GM19452 (cell line): ENCODE results near the gene RNF19B.

ENCODE experiments used
- ATAC-seq: cut with Tn5 transposase; IDR thresholded peaks from one replicate; pipeline ENCODE4 v1.9.1; 2021; ENCODE audit not compliant: unreplicated experiment

The RNF19B gene, protein sequence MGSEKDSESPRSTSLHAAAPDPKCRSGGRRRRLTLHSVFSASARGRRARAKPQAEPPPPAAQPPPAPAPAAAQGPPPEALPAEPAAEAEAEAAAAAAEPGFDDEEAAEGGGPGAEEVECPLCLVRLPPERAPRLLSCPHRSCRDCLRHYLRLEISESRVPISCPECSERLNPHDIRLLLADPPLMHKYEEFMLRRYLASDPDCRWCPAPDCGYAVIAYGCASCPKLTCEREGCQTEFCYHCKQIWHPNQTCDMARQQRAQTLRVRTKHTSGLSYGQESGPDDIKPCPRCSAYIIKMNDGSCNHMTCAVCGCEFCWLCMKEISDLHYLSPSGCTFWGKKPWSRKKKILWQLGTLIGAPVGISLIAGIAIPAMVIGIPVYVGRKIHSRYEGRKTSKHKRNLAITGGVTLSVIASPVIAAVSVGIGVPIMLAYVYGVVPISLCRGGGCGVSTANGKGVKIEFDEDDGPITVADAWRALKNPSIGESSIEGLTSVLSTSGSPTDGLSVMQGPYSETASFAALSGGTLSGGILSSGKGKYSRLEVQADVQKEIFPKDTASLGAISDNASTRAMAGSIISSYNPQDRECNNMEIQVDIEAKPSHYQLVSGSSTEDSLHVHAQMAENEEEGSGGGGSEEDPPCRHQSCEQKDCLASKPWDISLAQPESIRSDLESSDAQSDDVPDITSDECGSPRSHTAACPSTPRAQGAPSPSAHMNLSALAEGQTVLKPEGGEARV

DNA sequence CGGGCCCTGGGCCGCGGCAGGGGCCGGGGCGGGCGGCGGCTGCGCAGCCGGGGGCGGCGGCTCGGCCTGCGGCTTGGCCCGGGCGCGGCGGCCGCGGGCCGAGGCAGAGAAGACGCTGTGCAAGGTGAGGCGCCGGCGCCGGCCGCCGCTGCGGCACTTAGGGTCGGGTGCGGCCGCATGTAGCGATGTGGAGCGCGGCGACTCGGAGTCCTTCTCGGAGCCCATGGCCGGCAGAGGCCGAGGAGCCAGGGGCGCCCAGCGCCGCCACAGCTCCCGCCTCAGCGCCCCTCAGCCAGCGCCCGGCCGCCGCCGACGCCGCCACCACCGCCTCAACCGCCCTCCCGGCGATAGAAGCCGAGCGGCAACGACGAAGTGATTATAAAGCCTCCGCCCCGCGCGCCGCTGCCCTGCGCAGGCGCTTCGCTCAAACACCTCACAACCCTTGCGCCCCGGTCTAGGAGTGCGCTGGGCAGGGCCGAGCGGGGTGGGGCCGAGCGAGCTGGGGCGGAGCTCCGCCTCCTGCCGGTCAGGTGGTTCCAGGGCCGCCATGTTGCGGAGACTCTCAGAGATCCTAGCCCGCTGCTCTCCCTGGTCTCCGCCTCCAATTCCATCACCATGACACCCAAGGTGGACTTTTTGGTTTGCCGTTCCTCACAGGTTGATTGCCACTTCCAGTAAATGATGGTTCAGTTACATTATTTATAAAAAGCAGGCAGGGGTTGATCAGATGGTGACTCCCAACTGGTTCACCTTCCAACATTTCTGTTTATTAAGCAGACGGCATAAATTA, at the start of gene RNF19B:
Gene RNF19B, minus strand, starts transcription at position 349 of the 790 bp plus-strand sequence. Its CDS starts 124 bp downstream, at position 225.
- ATAC-seq: peak; percentile 86

DNA sequence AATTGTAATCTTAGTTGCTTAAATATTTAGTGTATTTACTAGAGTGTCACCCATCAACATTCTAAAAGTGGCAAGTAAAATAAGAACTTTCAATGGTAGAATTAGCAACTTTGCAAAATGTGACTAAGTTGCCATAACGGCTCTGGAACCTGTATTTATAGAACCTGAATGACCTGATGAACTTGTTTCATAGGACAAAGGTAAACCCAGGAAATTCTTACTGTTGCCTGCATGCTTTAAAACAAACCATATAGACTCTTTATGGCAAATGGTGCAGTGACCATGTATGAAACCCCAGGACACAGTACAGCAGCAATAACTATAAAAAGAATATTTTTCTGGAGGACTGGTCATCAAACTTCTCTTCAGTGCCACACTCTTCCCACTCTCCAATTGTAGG, 49.2 kb upstream of the RNF19B start:
- ATAC-seq: no peak

DNA sequence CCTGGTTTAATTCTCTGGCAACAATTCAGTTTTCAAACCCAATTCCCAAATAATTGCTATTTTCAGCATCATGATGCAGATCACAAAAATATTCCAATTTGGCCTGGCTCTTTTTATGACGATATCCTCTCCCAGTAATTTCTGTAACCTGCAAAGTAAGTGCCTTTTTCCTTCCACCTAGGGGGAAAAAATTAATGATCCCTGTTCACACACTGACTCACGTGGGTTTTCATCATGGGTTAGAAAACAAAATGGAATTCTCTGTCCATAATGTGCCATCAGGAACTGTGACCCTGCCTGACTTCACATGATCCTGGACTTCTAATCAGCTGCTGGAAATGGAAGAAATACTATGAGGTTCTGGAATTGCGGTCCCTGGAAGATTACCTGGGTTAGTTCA, 47.6 kb upstream of the RNF19B start:
- no peak for ATAC-seq

GRCh38 chr1:33010932-33011731, 46.5 kb upstream of the RNF19B start:
- ATAC-seq: no peak

DNA sequence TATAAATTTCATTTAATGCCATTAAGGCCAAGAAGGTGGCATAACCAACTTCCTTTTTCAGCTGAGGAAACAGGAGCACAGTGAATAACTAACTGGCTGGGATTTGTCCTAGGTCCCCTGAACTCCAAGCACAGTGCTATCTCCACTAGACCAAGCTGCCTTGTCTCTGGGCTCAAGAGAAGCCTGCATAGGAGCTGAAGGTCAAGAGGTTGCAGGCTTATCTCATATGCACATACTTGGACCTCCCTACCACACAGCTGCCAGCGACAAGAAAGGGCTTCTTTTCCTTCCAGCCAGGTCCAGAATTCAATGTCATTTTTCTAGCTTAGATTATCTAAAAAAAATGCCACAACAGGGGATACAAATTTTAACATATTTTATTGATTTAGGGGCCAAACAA, 45.0 kb upstream of the RNF19B start:
- ATAC-seq: no peak

- ATAC-seq: no peak
Observed at GRCh38 chr1:33008051-33008914, 43.7 kb upstream of the RNF19B start.

DNA sequence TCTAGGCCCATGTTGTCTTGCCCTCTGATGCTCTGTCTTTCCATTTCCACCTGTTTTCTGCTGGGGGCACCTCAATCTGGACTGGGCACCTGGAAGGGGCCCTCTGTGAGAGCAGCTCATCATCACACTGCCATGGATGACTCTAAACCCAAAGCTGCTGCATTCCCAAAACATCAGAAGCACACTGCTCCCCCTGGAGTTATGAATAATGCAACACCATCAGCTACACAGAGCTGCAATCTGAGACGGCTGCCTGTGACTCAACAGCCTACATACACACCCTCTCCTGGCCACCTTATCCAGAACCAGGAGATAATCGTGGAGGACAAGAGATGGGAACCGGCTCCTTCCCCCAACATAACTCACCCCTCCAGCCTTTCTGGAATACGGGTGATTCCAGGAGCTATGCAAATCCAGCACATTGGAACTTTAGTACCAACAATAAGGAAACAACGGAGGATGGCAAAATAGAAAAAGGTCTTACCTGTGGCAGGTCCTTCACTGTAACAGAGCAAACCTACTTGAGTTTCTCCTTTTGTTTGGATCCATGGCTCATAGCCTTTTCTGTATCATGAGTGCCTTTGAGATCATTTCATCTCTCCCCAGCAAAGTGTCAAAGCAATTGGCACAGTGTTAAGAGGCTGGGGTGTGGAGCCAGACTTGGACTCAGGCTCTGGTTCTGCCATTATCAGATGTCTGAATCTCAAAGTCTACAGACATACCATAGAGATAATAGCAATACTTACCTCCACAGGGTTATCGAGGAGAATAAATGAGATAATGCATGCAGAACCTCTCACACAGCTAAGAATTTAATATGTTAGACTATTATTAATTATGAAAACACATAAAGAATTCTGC, 42.8 kb upstream of the RNF19B start:
- ATAC-seq: no peak

- ATAC-seq: no peak
Observed at GRCh38 chr1:33005838-33006421, 41.3 kb upstream of the RNF19B start.

GRCh38 chr1:33005117-33005837, 40.7 kb upstream of the RNF19B start:
- no peak for ATAC-seq

GRCh38 chr1:33004613-33005012, 40.0 kb upstream of the RNF19B start:
- ATAC-seq: no peak

- no peak for ATAC-seq
Observed at GRCh38 chr1:33003657-33004056, 39.0 kb upstream of the RNF19B start.

GRCh38 chr1:33002006-33002405, 37.4 kb upstream of the RNF19B start:
- no peak for ATAC-seq

- ATAC-seq: no peak
Observed at GRCh38 chr1:33001282-33001681, 36.7 kb upstream of the RNF19B start.

DNA sequence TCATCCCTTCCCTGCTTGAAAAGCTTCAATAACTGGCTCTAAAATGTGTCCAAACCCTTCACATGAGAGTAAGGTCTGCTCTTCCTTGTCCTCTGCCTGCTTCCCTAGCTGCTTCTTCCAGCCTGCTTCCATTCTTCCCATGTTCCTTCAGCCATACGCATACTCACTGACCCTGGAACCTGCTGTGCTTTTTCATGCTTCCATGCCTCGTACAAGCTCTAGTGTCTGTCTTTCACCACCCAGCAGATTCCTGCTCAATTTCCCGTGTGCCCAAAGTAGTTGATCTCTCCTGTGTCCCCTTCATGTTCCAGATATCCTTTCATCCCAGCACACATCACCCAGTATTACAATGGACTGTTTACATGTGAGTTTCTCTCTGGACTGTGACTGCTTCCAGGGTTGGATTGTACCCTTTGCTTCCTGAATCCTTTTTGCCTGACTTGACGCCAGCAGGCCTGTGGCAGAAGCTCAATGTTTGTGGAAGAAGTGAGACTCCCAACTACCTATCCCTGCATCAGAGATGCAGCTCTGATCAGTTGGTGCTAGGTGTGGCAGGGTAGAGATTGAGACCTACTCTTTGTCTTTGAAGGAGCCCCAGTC, 35.9 kb upstream of the RNF19B start:
- no peak for ATAC-seq

GRCh38 chr1:32998997-32999396, 34.4 kb upstream of the RNF19B start:
- no peak for ATAC-seq

DNA sequence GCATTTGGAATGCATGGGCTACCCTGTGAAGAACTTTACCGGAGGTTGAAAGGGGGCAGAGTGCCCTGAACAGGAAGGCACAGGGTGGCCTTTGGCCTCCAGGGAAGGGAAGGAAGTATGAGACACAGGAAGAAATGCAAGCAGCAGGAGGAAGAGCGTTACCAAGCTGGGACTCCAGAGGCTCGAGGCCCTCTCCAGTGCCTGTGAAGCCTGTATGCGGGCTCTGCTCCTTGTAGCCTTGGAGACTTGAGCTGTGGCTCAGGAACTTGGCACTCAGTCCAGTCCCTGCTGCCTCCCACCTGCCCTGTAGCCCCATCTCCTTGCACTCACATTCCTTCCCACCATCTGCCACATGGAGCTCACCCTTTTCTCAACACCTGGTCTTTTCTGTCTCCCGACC, 33.5 kb upstream of the RNF19B start:
- ATAC-seq: no peak

GRCh38 chr1:32997381-32997891, 32.8 kb upstream of the RNF19B start:
- no peak for ATAC-seq
